ENCODE data around the gene PRKN.

GRCh38 chr6:162289972-162290371 is 437.6 kb downstream of the PRKN start:
- TF ChIP-seq CTCF (IDR thresholded peaks at IDR 0.05; ENCODE audit: low read depth, low read length) (no peak), POLR2A (IDR thresholded peaks at IDR 0.05; ENCODE audit: extremely low read depth, insufficient read length) (no peak)
